NOMO-1 treated with dmso at 0.1 percent for 144 hours (cell line): ENCODE data around the gene IVNS1ABP.
A peak's percentile ranks its signal among the peaks of the same experiment; 100 is the strongest.
"Not testable (repeated sequence)": the region's sequence is repeated elsewhere in the genome, so short reads cannot be mapped to it uniquely, and the experiment has no call there.

Experiments used
- DNase-seq: peaks from one replicate; lab custom pipeline; 2025; ENCODE audit not compliant: unreplicated experiment; lab: John Stamatoyannopoulos, UW

Gene IVNS1ABP

DNA sequence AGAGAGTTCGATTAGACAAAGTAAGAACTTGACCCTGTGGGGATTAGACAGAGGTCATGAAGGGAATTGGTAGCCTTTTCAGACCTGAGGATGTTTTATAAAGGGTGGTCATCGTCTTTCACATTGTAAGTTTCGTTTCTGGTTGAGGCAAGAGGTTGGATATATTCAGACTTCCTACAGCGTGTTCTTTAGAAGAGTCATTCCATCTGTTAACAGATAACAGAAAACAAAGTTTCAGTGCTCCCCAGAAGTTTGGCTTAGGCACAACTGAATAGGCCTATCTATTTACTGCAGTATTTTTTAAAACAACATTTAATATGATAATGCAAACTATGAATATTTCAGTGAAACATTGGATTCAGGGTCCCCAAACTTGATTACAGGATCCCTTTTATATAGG, 17.1 kb upstream of the IVNS1ABP start:
- no peak for DNase-seq

DNA sequence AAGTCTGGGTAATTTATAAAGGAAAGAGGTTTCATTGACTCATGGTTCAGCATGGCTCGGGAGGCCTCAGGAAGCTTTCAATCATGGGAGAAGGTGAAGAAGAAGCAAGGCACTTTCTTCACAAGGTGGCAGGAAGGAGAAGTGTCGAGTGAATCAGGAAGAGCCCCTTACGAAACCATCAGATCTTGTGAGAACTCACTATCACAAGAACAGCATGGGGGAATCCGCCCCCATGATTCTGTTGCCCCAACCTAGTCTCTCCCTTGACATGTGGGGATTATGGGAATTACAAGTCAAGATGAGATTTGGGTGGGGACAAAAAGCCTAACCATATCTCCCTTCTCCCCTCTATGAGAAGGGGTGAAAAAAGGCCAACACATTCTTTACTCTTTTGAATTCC, 11.2 kb upstream of the IVNS1ABP start:
- DNase-seq: no peak

DNA sequence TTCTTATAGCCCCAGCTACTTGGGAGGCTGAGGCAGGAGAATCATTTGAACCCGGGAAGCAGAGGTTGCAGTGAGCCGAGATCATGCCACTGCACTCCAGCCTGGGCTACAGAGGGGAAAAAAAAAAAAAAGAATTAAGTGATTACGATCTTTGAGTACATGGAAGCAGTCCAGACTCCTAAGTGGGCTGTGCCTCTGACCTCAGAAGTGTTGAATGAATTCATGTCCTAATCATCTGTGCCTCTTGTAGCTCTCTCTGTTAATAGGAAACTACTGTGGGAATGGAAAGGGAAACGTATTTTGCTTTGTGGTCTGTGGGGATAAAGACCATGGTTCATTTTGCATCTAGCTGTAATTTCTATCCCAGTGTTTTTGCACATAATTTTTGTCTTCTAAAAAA, 8.4 kb upstream of the IVNS1ABP start:
- no peak for DNase-seq

DNA sequence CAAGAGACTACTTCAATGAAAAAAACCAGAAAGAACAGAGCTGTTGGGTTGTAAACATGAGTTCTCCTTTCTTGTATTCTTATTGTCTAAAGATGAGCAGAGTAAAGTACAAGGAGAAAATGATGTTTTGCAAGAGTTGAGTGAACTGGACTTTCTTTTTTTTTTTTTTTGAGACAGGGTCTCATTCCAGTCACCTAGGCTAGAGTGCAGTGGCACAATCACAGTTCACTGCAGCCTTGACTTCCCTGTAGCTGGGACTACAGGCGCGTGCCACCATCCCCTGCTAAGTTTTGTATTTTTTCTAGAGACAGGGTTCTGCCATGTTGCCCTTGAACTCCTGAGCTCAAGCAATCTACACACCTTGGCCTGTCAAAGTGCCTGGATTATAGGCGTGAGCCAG, 7.1 kb upstream of the IVNS1ABP start:
- DNase-seq: no peak

DNA sequence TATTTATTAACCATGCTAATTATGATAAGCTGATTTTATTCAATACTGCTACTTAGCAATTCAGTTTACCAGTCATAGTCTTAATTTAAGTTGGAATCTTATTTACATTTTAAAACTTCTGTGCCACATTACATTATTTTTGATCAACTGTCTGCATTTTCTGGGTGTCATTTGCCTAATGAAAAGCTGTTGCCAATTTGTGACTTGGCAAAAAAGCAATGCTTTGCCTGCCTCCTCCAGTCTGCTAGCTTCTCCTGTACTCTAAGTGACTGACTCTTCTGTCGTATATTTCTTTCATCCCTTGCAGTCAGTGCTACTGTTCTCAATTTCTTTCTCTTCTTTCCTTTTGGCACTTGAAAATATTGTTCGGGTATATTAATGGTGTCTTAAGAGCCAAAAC, 5.6 kb upstream of the IVNS1ABP start:
- DNase-seq: no peak

DNA sequence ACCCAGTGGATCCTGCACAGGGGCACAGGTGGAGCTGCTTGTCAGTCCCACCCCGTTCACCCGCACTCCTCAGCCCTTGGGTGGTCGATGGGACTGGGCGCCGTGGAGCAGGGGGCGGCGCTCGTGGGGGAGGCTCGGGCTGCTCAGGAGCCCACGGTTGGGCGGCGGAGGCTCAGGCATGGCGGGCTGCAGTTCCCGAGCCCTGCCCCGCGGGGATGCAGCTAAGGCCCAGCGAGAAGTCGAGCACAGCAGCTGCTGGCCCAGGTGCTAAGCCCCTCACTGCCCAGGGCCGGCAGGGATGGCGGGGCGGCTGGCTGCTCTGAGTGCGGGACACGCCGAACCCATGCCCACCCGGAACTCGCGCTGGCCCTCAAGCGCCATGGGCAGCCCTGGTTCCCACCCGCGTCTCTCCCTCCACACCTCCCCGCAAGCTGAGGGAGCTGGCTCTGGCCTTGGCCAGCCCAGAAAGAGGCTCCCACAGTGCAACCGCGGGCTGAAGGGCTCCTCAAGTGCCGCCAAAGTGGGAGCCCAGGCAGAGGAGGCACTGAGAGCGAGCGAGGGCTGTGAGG, 4.7 kb upstream of the IVNS1ABP start:
- not testable (repeated sequence) for DNase-seq

DNA sequence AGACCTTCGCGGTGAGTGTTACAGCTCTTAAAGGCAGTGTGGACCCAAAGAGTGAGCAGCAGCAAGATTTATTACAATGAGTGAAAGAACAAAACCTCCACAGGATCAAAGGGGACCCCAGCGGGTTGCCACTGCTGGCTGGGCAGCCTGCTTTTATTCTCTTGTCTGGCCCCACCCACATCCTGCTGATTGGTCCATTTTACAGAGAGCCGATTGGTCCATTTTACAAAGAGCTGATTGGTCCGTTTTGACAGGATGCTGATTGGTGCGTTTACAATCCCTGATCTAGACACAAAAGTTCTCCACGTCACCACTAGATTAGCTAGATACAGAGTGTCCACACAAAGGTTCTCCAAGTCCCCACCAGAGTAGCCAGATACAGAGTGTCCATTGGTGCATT, 4.1 kb upstream of the IVNS1ABP start:
- not testable (repeated sequence) for DNase-seq

DNA sequence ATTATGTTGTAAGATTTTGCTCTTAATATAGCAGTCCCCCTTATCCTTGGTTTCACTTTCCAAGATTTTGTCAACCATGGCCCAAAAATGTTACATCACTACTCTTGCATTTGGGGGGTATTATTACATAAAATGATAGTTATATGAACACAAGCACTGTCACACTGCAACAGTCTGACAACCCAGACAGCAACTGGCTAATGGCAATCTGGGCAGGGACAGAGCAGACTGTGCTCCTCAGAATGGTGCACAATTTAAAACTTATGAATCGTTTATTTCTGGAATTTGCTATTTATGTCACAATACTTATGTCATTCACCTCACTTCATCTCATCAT, 2.1 kb upstream of the IVNS1ABP start:
- no peak for DNase-seq

DNA sequence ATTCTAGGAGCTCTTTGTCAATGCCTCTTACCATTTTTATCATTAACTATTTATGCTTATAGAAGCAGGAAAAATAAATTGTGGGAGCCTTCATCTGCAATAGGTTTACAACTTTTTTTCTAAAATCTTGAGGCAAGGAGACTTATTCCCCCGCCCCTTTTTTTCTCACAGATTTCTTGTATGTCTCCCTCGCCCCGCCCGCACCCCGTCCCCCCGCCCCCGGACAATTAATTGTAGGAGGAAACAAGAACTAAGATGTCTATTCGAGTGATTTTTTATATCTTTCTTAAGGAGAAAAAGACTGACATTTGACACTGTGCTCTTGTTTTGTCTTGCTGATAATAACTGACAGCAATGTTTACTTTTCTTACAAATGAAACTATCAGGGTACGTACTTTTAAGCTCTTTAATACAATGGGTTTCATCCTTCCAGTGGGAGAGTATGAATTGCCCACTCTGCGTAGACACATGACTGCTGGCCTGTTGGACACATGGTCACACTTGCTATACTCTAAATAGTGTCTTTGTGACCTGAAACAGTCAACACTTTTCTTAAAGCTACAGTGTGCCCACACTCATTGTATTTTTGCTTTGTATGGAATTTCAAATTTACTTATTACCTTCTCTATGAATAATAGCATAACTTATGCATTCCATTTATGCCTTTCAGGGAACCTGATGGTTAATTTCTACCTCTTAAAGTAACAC, 1.5 kb upstream of the IVNS1ABP start:
- no peak for DNase-seq

DNA sequence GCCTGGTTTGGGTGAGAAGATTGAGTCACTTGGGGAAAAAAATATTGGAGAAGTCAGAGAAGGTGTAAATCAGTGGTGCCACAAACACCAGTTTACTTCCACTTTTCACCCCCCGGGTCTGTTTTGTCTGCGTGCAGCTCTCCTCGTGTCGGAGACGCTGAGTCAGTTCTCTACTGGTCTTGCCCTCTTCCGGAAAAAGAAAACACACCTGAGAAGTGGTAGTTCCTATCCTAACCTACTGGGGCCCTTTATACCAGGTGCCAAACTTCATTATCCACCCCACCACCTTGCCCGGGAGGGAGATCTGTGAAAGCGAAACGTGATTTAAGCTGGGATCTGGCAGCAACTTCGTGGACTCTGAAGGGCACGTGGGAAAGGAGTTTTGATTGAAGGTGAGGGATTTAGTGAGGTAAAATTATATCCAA, 855 bp upstream of the IVNS1ABP start:
- DNase-seq: peak; percentile 89

DNA sequence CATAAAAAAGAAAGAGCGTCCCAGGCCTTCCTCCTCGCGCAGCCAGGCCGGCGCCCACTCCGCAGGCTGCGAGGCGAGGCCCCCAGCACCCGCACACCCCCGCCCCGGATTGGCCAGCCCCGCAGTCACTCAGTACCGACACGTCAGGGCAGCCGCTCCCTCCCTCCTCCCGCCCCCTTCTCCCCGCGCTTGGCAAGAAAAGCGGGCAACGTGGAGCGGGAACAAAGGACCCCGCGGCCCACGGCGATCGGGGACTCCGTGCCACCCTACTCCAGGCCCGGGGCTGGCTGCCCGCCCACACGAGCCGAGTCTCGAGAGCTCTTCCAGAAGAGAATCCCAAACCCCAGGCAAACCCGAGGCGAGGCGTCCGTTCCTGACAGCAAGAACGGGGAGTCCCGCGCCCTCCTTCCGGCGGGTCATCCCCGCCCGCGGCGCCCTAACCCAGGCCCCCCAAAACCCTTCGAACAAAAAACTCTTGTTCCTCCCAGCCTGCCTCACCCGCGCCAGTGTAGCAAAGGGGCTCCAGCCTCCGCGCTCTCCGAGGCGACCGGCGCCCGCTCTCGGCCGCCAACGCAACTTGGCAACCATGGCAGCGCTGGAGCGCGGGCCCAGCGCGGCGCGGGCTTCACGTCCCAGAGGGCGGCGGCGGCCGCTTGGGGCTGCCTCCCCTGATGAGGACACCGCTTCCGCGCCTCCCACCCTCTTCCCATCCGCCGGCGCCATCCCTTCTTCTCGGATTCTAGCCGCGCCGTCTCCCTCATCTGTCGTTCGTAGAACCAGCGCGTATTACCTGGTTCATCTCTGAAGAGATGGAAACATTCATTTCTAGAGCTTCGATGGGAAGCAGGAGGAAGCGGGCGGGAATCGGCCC, 645 bp downstream of the IVNS1ABP start:
- DNase-seq: peak; percentile 61

DNA sequence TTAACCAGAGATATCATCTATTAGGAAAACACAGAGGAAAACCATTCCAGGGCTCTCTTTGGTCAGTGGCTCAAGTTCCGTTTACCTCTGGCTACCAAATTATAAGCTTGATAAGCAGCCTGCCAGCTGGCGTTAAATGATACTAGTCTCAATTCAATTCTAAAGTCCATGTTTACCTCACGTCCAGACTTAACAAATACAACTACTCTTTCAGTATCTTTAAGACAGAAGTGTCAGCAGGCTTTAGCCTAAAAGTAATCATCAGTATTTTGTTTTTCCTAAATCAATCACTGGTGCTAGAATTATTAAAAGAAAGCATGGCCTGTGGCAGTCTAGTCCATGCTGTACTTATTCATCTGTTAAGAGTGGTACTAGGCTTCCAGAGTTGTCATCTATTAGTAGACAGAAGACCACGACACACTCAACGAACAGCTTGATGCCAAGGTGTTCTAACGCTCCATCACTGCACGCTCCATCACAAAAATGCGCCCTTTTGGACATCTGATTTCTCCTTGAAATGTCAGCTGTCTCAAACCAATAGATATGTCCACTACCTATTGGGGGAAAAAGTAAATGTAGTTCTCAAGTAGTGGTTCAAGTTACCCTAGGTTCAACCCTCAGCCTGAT, 1.5 kb downstream of the IVNS1ABP start:
- DNase-seq: no peak

DNA sequence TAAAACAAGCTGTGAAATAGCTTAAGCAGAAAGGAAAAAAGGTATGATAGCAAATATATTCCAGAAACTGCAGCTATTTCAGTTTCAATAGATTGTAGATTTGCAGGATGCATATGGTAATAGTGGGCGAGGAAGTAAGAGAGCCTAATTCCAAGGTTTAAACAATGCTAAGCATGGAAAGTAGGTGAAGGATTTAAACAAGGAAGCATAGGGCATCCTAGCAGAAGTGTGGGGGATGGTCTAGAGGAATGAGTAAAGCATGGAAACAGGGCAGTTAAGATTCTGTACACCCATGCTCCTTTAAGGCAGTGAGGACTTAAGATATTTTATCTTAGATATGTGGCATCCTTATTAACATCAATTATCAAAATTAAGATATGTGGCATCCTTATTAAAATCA, 2.6 kb downstream of the IVNS1ABP start:
- no peak for DNase-seq

DNA sequence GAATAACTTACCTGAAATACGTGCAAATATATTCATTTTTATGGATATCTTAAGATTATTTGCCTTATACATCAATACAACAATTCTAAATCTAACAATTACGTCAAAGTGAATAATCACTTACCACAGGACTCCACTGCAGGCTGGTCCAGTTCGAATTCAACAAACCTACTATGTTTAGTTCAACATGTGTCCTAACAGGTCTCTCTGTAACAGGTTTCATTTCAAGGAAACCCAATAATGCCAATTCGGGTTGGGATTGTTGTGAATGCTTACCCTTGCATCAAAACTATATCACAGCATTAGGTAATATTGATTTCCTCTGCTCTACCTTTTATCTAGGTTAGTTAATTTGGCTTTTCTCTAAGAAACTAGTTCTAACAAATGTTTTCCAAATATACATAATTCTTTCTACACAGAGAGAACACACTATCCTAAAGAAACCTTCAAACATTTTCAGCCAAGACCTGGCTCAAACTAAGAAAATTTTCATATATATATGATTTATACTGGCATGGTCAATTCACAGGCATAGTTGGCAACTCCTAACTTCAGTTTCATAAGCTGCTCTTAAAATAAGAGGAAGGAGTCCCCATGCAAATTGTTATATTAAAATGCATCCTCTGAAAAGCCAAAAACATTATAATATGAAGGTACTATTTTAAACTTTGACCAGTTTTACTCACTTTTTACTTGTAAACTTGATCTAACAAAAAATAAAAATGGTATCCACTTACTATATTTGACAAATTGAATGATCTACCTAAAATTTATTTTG, 4.5 kb downstream of the IVNS1ABP start:
- DNase-seq: no peak

DNA sequence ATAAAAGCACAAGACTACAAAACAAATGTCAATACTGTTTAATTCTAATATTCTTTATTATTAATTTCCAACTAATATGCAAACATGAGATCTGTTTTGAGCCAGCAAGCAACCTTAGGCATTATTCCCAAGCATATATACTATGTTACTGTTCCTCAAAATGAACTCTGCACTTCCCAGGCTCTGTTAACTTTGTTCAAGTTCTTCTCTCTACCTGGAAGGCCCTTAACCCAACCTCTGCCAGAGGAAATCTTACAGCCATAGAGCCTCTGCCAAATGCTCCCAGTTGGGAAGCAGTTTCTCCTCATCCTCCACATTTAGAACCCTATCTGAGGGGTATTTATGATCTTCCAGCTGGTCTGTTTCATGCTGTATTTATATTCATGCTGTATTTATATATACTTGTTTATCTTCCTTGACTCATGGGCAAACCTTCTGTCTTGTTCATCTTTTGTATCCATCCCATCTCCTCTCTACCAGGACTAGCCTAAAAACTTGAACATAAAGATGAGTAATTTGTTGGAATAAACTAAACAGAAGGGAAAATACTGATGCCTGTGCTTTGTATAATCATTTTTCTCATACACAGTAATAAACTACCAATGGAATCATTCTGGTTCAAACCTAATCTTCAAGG, 5.3 kb downstream of the IVNS1ABP start:
- DNase-seq: no peak

DNA sequence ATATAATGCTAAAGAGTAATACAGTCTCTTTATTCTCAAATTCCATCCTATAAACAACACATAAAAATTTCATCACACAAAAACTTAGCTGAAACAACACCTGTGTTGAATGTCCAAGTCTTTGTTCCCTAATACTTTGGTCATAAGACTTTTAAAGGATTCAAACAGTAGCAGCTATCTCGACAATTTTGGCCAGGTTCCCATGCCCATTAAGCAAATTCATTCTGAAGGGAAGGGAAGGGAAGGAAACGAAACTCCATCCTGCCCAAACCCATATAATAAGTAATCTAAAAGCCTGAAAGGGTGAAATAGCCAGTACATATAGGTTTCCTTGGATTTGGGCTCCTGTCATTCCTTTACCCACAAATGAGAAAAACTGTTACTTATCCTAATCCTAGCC, 7.5 kb downstream of the IVNS1ABP start:
- DNase-seq: no peak

DNA sequence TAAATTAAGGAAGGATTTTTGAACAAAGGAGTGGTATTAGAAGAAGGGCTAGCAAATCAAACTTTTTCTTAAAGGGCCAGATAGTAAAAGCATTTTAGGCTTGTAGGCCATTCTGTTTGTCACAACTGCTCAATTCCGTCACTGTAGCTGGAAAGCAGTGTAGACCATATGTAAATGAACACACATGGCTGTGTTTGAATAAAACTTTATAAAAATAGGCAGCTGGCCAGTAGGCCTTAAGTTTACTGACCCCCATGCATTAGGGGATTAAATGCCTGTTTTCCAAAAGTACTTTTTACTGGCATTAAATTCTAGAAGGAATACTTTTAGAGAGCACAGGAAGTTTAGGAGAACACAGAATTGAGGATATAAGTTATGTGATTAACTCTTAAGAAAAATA, 8.9 kb downstream of the IVNS1ABP start:
- no peak for DNase-seq

DNA sequence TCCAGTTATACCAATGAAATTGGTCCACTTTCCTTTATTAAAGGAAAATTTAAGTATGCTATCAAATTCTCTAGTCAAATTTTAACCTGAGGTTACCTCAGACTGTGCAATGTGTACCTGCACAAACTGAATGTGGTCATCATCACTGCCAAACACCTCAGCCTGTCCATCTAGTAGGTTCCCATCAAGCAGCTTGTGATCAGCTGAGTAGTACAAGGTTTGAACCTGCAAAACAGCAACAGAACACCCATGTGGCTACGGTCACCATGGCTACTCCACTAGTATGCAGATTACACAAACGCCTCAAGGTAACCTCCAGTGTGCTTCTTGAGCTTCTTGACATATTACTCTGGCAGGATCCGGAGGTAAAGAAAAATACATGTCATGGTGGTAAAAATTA, 11.6 kb downstream of the IVNS1ABP start:
- no peak for DNase-seq

DNA sequence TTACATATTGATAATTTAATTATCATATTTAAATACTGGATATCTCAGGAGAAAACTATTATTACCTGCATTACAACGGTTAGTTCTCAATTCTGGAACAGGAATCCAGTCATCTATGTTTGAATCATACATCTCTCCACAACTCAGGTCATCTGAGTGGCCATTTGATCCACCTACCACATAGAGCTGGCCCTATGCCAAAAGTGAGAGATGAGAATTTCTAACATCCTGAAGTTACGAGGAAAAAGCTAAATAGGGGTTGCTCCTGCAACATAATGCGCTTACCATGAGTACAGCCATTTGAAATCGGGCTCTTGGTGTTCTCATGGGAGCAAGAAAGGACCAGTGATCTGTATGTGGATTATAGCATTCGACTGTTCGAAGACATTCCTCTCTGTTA, 16.9 kb downstream of the IVNS1ABP start:
- no peak for DNase-seq

DNA sequence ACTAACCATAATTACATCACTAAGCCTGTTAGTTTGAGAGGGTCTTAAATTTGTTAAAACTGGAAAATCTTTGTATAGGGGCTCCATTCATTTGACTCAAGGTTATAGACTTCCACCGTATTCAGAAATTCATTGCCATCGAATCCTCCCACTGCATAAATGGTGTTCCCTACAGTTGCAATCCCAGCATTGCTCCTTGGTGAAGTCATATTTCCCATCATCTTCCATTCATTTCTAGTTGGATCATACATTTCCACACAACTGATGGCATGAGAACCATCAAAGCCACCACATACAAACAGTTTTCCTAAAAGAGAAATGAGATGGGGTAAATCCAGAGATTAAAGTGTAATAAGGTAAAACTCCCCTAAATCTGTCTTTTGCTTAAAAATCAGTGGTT, 19.1 kb downstream of the IVNS1ABP start:
- no peak for DNase-seq

DNA sequence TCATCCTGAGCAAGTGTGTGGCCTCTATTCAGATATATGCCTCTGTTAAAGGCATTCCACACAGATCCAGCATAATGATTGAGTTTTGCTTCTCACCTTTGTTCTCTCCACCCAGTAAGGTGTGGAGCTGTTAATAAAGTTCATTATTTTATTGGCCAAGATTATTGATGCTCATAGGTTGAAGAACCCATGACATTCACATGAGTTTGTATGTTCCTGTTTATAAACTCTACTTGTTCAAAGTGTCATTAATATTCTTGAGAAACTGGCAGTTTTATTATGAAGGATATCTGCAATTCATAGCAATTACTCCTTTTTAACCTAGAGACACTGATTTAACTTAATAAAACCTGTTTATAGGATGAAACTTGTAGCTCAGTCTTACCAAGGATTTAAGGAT, 22.0 kb downstream of the IVNS1ABP start:
- DNase-seq: no peak
